SJSA1 (cell line): ENCODE results near the gene CCDC82. TPM values are rescaled to one million over a fixed set of nuclear protein-coding genes. Genes with fewer than 3 reads are reported as not detected.

Experiments used
- DNase-seq, 2 experiments: peaks; one replicate each; pipeline ENCODE4 v3.0.0-alpha.2; 2015 to 2020; ENCODE audit warnings: low spot score in 2 of 2, low read depth in 1 of 2
- H3K27ac ChIP-seq: fragments of 250-450 bp; sonication (Bioruptor Pico); 2 replicates; pipeline ENCODE4 v1.5.1; 2020; ENCODE audit warnings: mild to moderate bottlenecking, moderate library complexity
- H3K27me3 ChIP-seq: fragments of 250-450 bp; sonication (Bioruptor Pico); replicated peaks from 2 replicates; pipeline ENCODE4 v1.5.1; 2020; ENCODE audit warnings: mild to moderate bottlenecking, moderate library complexity
- H3K36me3 ChIP-seq: fragments of 250-450 bp; sonication (Bioruptor Pico); 2 replicates; pipeline ENCODE4 v1.5.1; 2020; ENCODE audit warnings: mild to moderate bottlenecking
- H3K4me1 ChIP-seq: fragments of 250-450 bp; sonication (Bioruptor Pico); replicated peaks from 2 replicates; pipeline ENCODE4 v1.6.1; 2021; ENCODE audit warnings: mild to moderate bottlenecking
- H3K4me3 ChIP-seq: fragments of 250-450 bp; sonication (Bioruptor Pico); 2 replicates; pipeline ENCODE4 v1.5.1; 2020; ENCODE audit warnings: mild to moderate bottlenecking
- H3K9me3 ChIP-seq: fragments of 250-450 bp; sonication (Bioruptor Pico); replicated peaks from 2 replicates; pipeline ENCODE4 v1.5.1; 2020; ENCODE audit warnings: mild to moderate bottlenecking
- total RNA-seq: library from RNA; depleted of rRNA; stranded (reverse); fragments of >200 nt; shearing (Covaris generic); gene quantifications from 2 replicates; pipeline ENCODE4 v1.2.3, GENCODE V29; 2014

CCDC82 gene
- total RNA-seq, 1 experiment from 2014 or later, result 12.6 TPM

DNA sequence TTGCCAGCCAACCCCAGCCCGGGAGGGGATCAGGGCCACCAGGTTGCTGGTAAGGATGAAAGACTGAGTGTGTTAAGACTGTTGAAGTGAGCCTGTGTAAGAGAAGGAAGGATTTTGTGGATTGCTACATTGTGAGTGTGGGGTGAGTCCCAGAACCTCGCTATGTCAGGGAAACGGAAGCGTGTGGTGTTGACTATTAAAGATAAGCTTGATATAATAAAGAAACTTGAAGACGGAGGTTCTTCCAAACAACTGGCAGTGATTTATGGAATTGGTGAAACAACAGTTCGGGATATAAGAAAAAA is 728 bp upstream of the CCDC82 start:
- peak overlapping the region; percentile 69 for H3K27ac ChIP-seq
- no peak for DNase-seq
- peaks cover 3% of the 10 kb centered on the region; the same call in 1 of the 2 replicates for H3K4me1 ChIP-seq
- peaks cover 14% of the 10 kb centered on the region for H3K36me3 ChIP-seq
- H3K27me3 ChIP-seq, result no peaks in the 10 kb centered on the region
- no peaks in the 10 kb centered on the region for H3K9me3 ChIP-seq
- peak overlapping the region; percentile 62 for H3K4me3 ChIP-seq

DNA sequence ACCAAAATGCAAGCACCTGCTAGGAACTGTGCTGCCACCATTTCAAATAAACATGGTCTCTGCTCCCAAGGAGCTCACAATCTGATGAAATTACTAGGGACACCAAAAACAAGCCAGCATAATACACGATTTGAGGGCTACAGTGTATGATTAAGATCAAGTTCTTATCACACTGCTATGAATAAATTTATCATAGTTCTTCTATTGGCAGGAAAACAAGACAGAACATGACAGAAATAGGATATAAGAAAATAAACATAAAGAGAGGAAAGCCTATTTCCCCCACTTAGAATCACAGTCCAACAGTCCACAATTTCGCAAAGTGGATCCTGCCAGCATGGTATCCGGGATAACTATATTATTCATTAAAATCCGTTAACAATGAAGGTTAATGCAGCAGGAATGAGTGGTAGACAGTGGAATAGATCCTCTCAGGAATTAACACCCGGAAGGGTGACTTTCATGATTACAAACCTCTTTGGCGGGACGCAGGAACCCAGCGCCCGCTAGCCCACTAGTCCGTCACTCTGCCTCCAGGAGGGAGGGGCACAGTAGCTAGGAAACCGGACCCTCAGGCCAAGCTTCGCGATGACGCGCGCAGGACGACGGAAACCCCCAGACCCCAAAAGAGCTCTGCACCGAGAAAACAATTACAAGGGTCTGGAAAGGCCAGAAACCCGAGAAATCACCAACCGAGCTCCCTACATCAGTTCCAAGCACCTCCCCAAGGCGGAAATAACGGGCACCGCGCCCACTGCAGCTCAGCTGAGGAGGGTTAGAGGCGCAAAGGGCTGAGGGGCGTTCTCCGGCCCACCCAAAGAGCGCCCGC is 607 bp downstream of the CCDC82 start:
- Histone ChIP-seq H3K9me3 (no peaks in the 10 kb centered on the region), H3K36me3 (peaks cover 14% of the 10 kb centered on the region), H3K27ac (peak overlapping the region; percentile 65), H3K27me3 (no peaks in the 10 kb centered on the region), H3K4me1 (peaks cover 3% of the 10 kb centered on the region; the same call in 1 of the 2 replicates), H3K4me3 (peak overlapping the region; percentile 62)
- no peak for DNase-seq

GRCh38 chr11:96385187-96385586 is 4.5 kb downstream of the CCDC82 start:
- H3K9me3 ChIP-seq, result no peaks in the 10 kb centered on the region
- H3K4me1 ChIP-seq, result no peaks in the 10 kb centered on the region
- H3K27ac ChIP-seq, result no peak overlapping the region
- no peaks in the 10 kb centered on the region for H3K27me3 ChIP-seq
- peaks cover 14% of the 10 kb centered on the region for H3K36me3 ChIP-seq
- DNase-seq, result no peak
- H3K4me3 ChIP-seq, result no peak overlapping the region

GRCh38 chr11:96384156-96384555 is 5.6 kb downstream of the CCDC82 start:
- DNase-seq, result no peak
- H3K27me3 ChIP-seq, result no peaks in the 10 kb centered on the region
- H3K4me3 ChIP-seq, result no peak overlapping the region
- H3K36me3 ChIP-seq, result peaks cover 15% of the 10 kb centered on the region
- no peaks in the 10 kb centered on the region for H3K9me3 ChIP-seq
- H3K4me1 ChIP-seq, result no peaks in the 10 kb centered on the region
- no peak overlapping the region for H3K27ac ChIP-seq

GRCh38 chr11:96376796-96377195 is 12.9 kb downstream of the CCDC82 start:
- Histone ChIP-seq H3K36me3 (peaks cover 11% of the 10 kb centered on the region), H3K27me3 (no peaks in the 10 kb centered on the region), H3K27ac (no peak overlapping the region), H3K9me3 (no peaks in the 10 kb centered on the region), H3K4me1 (no peaks in the 10 kb centered on the region), H3K4me3 (no peak overlapping the region)
- DNase-seq, result no peak

- Histone ChIP-seq H3K27me3 (no peaks in the 10 kb centered on the region), H3K4me1 (no peaks in the 10 kb centered on the region), H3K9me3 (no peaks in the 10 kb centered on the region), H3K27ac (no peak overlapping the region), H3K36me3 (peaks cover 9% of the 10 kb centered on the region; the same call in 1 of the 2 replicates), H3K4me3 (no peak overlapping the region)
- DNase-seq, result no peak
Observed at GRCh38 chr11:96373826-96374225, 15.9 kb downstream of the CCDC82 start.

GRCh38 chr11:96367342-96367741 is 22.4 kb downstream of the CCDC82 start:
- no peaks in the 10 kb centered on the region for H3K4me1 ChIP-seq
- no peak for DNase-seq
- H3K27me3 ChIP-seq, result no peaks in the 10 kb centered on the region
- no peaks in the 10 kb centered on the region for H3K9me3 ChIP-seq
- H3K4me3 ChIP-seq, result no peak overlapping the region
- H3K36me3 ChIP-seq, result peaks cover 18% of the 10 kb centered on the region
- H3K27ac ChIP-seq, result no peak overlapping the region

GRCh38 chr11:96366024-96366423 is 23.7 kb downstream of the CCDC82 start:
- H3K4me3 ChIP-seq, result no peak overlapping the region
- no peaks in the 10 kb centered on the region for H3K27me3 ChIP-seq
- peaks cover 18% of the 10 kb centered on the region for H3K36me3 ChIP-seq
- no peaks in the 10 kb centered on the region for H3K4me1 ChIP-seq
- H3K9me3 ChIP-seq, result no peaks in the 10 kb centered on the region
- no peak overlapping the region for H3K27ac ChIP-seq
- no peak for DNase-seq

- H3K27ac ChIP-seq, result no peak overlapping the region
- H3K9me3 ChIP-seq, result no peaks in the 10 kb centered on the region
- H3K27me3 ChIP-seq, result no peaks in the 10 kb centered on the region
- no peaks in the 10 kb centered on the region for H3K4me1 ChIP-seq
- H3K4me3 ChIP-seq, result no peak overlapping the region
- H3K36me3 ChIP-seq, result peaks cover 14% of the 10 kb centered on the region
- no peak for DNase-seq
Observed at GRCh38 chr11:96365493-96365892, 24.2 kb downstream of the CCDC82 start.

DNA sequence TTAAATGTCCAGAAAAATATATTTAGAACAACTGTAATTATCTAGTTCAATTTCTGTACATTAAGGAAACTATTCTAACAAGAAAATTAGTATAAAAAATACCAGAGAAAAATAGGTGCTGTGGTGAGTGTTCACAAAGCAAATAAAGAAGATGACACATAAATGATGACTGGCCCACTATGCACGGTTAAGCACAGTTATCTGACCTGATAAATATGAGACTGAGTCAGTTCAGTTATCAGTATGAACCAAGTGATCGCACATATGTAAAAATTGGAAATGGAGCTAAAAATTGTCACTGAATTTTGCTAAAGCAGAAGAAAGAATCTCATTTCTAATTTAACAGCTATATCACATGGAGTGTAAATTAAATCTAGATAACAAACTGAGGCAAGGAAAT is 27.9 kb downstream of the CCDC82 start:
- H3K9me3 ChIP-seq, result no peaks in the 10 kb centered on the region
- no peaks in the 10 kb centered on the region for H3K4me1 ChIP-seq
- DNase-seq, result no peak
- H3K27me3 ChIP-seq, result no peaks in the 10 kb centered on the region
- no peak overlapping the region for H3K4me3 ChIP-seq
- peaks cover 4% of the 10 kb centered on the region; the same call in 1 of the 2 replicates for H3K36me3 ChIP-seq
- no peak overlapping the region for H3K27ac ChIP-seq

- Histone ChIP-seq H3K4me1 (no peaks in the 10 kb centered on the region), H3K4me3 (no peak overlapping the region), H3K9me3 (no peaks in the 10 kb centered on the region), H3K36me3 (no peaks in the 10 kb centered on the region; the same call in 1 of the 2 replicates), H3K27ac (no peak overlapping the region), H3K27me3 (no peaks in the 10 kb centered on the region)
- no peak for DNase-seq
Observed at GRCh38 chr11:96358321-96358720, 31.4 kb downstream of the CCDC82 start.

DNA sequence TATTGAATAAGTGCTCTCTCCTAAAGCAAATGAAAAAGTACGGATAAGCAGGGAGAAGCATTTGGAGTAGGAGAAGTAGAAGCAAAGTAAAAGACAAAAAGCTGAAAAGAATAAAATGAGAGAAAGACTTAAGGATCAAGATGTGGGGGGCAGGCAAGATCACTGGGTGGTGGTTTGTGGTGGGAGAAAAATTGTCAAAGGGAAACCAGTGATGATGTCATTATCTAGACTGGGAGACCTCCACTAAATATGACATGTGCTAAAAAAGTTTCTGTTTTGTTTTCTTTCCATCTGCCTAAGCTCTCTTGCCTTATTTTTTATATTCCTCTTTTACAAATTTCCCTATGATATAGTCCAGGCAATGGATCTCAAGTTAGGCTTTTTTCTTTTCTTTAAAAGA is 31.9 kb downstream of the CCDC82 start:
- DNase-seq, result no peak
- Histone ChIP-seq H3K9me3 (no peaks in the 10 kb centered on the region), H3K27ac (no peak overlapping the region), H3K4me3 (no peak overlapping the region), H3K36me3 (no peaks in the 10 kb centered on the region; the same call in 1 of the 2 replicates), H3K27me3 (no peaks in the 10 kb centered on the region), H3K4me1 (no peaks in the 10 kb centered on the region)

GRCh38 chr11:96356848-96357247 is 32.9 kb downstream of the CCDC82 start:
- no peaks in the 10 kb centered on the region for H3K4me1 ChIP-seq
- H3K9me3 ChIP-seq, result no peaks in the 10 kb centered on the region
- no peaks in the 10 kb centered on the region; the same call in 1 of the 2 replicates for H3K36me3 ChIP-seq
- no peak for DNase-seq
- no peak overlapping the region for H3K27ac ChIP-seq
- no peak overlapping the region for H3K4me3 ChIP-seq
- no peaks in the 10 kb centered on the region for H3K27me3 ChIP-seq

DNA sequence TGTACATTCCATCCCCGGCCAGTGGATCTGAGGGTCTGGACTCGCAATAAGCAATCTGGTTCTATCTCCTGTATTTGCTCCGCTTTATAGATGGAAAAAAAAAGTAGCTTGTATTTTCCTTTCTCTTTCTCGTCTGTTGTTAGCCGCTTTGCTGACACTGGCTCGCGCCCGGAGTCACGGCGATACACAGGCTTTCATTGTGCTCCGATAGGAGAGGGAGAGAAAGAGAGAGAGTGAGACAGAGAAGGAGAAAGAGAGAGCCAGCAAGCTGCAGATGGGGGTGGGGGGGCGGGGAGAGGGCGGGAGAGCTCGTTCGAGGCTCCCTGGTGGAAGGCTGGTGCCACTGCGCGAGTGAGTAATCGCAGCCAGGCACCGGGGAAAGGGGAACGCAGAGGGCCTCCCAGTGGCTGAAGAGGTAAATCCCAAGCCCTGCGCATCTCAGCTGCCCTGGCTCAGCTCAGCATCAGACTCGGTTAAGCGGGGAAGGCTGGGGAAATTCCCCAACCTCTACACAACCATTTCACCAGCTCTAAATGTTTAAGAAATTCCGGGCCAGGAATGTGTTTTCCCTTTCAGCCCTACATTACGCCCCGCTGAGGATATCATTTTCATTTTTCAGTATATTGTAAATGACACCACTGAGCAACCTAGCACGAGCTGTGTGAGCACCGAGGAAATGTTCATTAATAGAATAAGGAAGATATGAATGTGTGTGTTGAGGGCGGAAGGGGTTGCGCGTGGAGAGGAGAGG is 46.6 kb downstream of the CCDC82 start, which contains the start of gene MAML2:
MAML2 (minus strand) TSS at position 235 of the 751 bp plus-strand sequence. CDS start 1,300 bp downstream, outside the sequence.
- H3K36me3 ChIP-seq, result no peaks in the 10 kb centered on the region
- no peaks in the 10 kb centered on the region for H3K9me3 ChIP-seq
- H3K4me3 ChIP-seq, result peak within 1 kb of the TSS; percentile 54
- peaks cover 38% of the 10 kb centered on the region for H3K4me1 ChIP-seq
- DNase-seq, result peak; percentile 78 to 89
- no peaks in the 10 kb centered on the region for H3K27me3 ChIP-seq
- H3K27ac ChIP-seq, result peak within 1 kb of the TSS; percentile 68
